Germinal center (tissue), 1 donor: Measurements from ENCODE around the gene IL17RB.

Source experiments
- DNase-seq: peaks from one replicate; pipeline ENCODE4 v3.0.0; 2012; ENCODE audit warnings: mixed read lengths, low spot score

Gene IL17RB, protein sequence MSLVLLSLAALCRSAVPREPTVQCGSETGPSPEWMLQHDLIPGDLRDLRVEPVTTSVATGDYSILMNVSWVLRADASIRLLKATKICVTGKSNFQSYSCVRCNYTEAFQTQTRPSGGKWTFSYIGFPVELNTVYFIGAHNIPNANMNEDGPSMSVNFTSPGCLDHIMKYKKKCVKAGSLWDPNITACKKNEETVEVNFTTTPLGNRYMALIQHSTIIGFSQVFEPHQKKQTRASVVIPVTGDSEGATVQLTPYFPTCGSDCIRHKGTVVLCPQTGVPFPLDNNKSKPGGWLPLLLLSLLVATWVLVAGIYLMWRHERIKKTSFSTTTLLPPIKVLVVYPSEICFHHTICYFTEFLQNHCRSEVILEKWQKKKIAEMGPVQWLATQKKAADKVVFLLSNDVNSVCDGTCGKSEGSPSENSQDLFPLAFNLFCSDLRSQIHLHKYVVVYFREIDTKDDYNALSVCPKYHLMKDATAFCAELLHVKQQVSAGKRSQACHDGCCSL

GRCh38 chr3:53846134-53846850, at the start of gene IL17RB, which contains the start of gene CHDH:
IL17RB (plus strand) TSS chr3:53846568; CDS start chr3:53846589, 21 bp downstream.
CHDH (minus strand) TSS chr3:53846419; CDS start chr3:53824008, 22,411 bp downstream.
- DNase-seq: peak; percentile 57

GRCh38 chr3:53798144-53798543, 48.2 kb upstream of the IL17RB start:
- no peak for DNase-seq

- no peak for DNase-seq
Measured at GRCh38 chr3:53799338-53799865, 47.0 kb upstream of the IL17RB start.

- no peak for DNase-seq
Measured at GRCh38 chr3:53800041-53800906, 46.1 kb upstream of the IL17RB start.

DNA sequence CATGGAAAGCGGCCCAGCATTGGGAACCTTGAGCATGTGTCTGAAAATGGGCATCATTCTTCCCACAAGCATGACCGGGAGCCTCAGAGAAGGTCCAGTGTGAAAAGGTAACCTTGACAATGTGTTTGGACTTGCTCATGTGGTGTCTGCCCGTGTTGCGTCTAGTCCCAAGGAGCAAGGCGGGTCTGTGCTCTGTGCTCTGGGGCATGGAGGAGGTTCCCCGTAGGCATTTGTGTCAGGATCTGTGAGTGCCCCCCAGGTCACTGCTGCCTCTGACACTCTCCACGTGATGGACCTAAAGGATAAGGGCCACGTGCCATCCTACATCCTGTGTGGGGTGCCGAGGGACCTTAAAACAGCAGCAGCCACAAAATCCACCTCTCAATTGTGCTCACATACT, 45.0 kb upstream of the IL17RB start:
- no peak for DNase-seq

DNA sequence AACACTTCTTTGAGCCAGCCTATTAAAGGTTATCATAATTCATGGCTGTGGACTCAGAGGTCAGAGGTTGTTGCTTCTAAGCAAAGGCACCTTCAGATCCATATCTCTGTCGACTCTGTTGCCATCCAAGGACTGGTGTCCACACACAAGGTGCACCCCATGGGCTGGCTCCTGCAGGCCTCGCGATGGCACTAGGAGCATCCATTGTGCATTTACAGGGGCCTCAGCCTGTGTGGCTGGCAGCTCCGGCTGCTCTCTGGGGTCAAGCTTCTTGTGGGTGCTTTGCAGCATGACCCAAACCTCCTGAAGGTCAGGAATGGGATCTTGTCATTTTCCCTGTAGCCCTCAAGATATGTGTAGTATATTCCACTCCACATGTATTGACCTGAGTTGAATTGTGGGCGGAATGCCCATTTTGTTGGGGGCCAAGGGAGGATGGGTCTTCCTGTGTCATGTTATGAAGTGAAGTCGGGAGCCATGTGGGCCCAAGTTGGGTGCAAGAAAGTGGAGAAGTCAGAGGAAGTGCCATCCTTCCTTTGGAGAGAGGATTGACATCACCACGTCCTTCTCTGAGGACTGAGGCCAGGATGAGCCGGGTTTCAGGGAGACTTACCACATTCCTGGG, 44.0 kb upstream of the IL17RB start:
- DNase-seq: no peak

- DNase-seq: no peak
Measured at GRCh38 chr3:53803124-53803815, 43.1 kb upstream of the IL17RB start.

- DNase-seq: no peak
Measured at GRCh38 chr3:53803816-53804695, 42.3 kb upstream of the IL17RB start.

- DNase-seq: no peak
Measured at GRCh38 chr3:53804697-53805462, 41.5 kb upstream of the IL17RB start.

DNA sequence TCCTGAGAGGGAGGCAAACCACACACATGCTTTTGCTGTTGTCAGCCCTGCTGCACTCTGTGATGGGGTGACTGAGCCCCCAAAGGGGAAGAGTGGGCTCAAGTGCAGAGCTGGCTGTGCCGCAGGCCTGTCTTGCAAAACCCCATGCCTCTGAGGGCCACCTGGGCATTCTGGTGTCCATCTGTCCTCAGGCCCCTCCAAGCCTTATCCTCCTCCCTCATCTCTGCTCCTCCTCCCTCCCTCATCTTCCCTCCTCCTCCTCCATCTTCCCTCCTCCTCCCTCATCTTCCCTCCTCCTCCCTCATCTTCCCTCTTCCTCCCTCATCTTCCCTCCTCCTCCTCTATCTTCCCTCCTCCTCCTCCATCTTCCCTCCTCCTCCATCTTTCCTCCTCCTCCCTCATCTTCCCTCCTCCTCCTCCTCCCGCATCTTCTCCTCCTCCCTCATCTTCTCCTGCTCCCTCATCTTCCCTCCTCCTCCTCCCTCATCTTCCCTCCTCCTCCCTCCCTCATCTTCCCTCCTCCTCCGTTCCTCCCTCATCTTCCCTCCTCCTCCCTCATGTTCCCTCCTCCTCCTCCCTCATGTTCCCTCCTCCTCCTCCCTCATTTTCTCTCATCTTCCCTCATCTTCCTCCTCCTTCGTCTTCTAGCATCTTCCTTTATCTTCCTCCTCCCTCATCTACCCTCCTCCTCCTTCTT, 40.8 kb upstream of the IL17RB start:
- DNase-seq: no peak

GRCh38 chr3:53806182-53807116, 39.9 kb upstream of the IL17RB start:
- DNase-seq: no peak

GRCh38 chr3:53807117-53807810, 39.1 kb upstream of the IL17RB start:
- no peak for DNase-seq

DNA sequence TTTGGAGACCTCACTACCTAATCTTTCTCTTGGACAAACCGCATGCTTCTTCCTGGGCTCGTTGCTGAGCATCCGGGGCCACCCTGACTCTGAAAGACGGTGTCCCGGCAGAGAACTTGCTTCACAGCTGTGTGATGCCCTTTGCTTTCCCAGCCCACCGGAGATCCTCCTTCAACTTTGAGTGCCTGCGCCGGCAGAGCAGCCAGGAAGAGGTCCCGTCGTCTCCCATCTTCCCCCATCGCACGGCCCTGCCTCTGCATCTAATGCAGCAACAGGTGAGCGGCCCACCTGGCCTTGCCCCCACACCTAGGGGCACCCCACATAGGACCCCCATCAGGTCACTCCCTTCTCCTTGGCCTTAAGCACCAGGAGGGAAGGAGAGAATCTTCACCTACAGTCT, 37.9 kb upstream of the IL17RB start:
- no peak for DNase-seq

- DNase-seq: no peak
Measured at GRCh38 chr3:53809267-53809666, 37.1 kb upstream of the IL17RB start.

GRCh38 chr3:53809764-53810400, 36.5 kb upstream of the IL17RB start:
- DNase-seq: no peak
